Liver (tissue), 4 donors: ENCODE measurements around the gene FAM209A. TPM values are rescaled to one million over a fixed set of nuclear protein-coding genes. Genes with fewer than 3 reads are reported as not detected.

Experiments used
- polyA plus RNA-seq, 2 donors: library from polyadenylated mRNA; stranded (reverse) in 1 of 2; unstranded in 1 of 2; fragments of 200-250 nt in 1 of 2; fragments of >200 nt in 1 of 2; fragmentation: Nextera tagmentation in 1 of 2; extraction: Ambion mirVana in 1 of 2; gene quantifications; one replicate each; pipeline versions ENCODE4 v1.2.1 to v1.2.3, GENCODE V29; 2013 to 2015
- total RNA-seq, 2 donors: library from RNA; depleted of rRNA; stranded (reverse); fragments of >200 nt; gene quantifications; one replicate each; pipeline ENCODE4 v1.2.3, GENCODE V29; 2014
- donor health status: healthy.
- donor health status: healthy.
- donor health status: healthy.

FAM209A gene
- total and polyA plus RNA-seq, 4 donors = not detected

Other genes with a start within 250 kb of the FAM209A start
- gene FAM210B, start 165.8 kb upstream of the FAM209A start, total RNA-seq = 100 to 1,000 TPM in 1 of 2 donors, 10 to 100 TPM in 1; 21.8 to 139 TPM
- gene FAM210B, start 165.8 kb upstream of the FAM209A start, polyA plus RNA-seq = 10 to 100 TPM; 26.2 to 35.1 TPM
- 10 to 100 TPM in 1 of 2 donors, 1 to 10 TPM in 1; 1.3 to 41.6 TPM for gene AURKA, start 132.5 kb upstream of the FAM209A start, total RNA-seq
- 1 to 10 TPM in 1 of 2 donors, under 1 TPM in 1; 0.88 to 4.2 TPM for gene AURKA, start 132.5 kb upstream of the FAM209A start, polyA plus RNA-seq
- 10 to 100 TPM; 19.1 to 20.2 TPM for gene CSTF1, start 132.1 kb upstream of the FAM209A start, total RNA-seq
- gene CSTF1, start 132.1 kb upstream of the FAM209A start, polyA plus RNA-seq = 10 to 100 TPM; 11.9 to 12.9 TPM
- 1 to 10 TPM; 1.4 to 1.6 TPM for gene CASS4, start 112.5 kb upstream of the FAM209A start, total RNA-seq
- gene CASS4, start 112.5 kb upstream of the FAM209A start, polyA plus RNA-seq = under 1 TPM; 0.26 to 0.77 TPM
- 10 to 100 TPM; 29.0 to 31.0 TPM for gene RTF2, start 56.1 kb upstream of the FAM209A start, total RNA-seq
- 10 to 100 TPM; 39.2 to 46.6 TPM for gene RTF2, start 56.1 kb upstream of the FAM209A start, polyA plus RNA-seq
- gene FAM209B, start 8.5 kb downstream of the FAM209A start, total RNA-seq = not detected
- under 1 TPM in 1 of 2 donors, not detected in 1; 0.38 TPM for gene FAM209B, start 8.5 kb downstream of the FAM209A start, polyA plus RNA-seq
- under 1 TPM in 1 of 2 donors, not detected in 1; under 0.01 TPM for gene TFAP2C, start 104.6 kb downstream of the FAM209A start, total RNA-seq
- not detected for gene TFAP2C, start 104.6 kb downstream of the FAM209A start, polyA plus RNA-seq